NCI-H748 (cell line): ENCODE data around the gene CTIF.

Source experiments
- DNase-seq: peaks from one replicate; lab custom pipeline; 2025; ENCODE audit not compliant: unreplicated experiment; lab: John Stamatoyannopoulos, UW

The CTIF gene

GRCh38 chr18:48871391-48872166 lies 332.7 kb downstream of the CTIF start:
- no peak for DNase-seq

GRCh38 chr18:48872234-48873145 lies 333.7 kb downstream of the CTIF start:
- no peak for DNase-seq

- DNase-seq: no peak
Observed at GRCh38 chr18:48874233-48874632, 335.4 kb downstream of the CTIF start.

GRCh38 chr18:48874701-48875162 lies 335.9 kb downstream of the CTIF start:
- DNase-seq: no peak

- DNase-seq: no peak
Observed at GRCh38 chr18:48875314-48875941, 336.6 kb downstream of the CTIF start.

- DNase-seq: no peak
Observed at GRCh38 chr18:48875942-48876511, 337.2 kb downstream of the CTIF start.

GRCh38 chr18:48876590-48876989 lies 337.8 kb downstream of the CTIF start:
- no peak for DNase-seq

GRCh38 chr18:48877941-48878340 lies 339.1 kb downstream of the CTIF start:
- DNase-seq: no peak

GRCh38 chr18:48878471-48878870 lies 339.6 kb downstream of the CTIF start:
- no peak for DNase-seq

- DNase-seq: no peak
Observed at GRCh38 chr18:48879008-48879431, 340.2 kb downstream of the CTIF start.

- no peak for DNase-seq
Observed at GRCh38 chr18:48880931-48881330, 342.1 kb downstream of the CTIF start.

GRCh38 chr18:48882379-48882778 lies 343.5 kb downstream of the CTIF start:
- no peak for DNase-seq

- DNase-seq: no peak
Observed at GRCh38 chr18:48884306-48884705, 345.5 kb downstream of the CTIF start.

GRCh38 chr18:48884771-48885170 lies 345.9 kb downstream of the CTIF start:
- DNase-seq: no peak

GRCh38 chr18:48885266-48885923 lies 346.6 kb downstream of the CTIF start:
- DNase-seq: no peak

GRCh38 chr18:48885924-48886400 lies 347.1 kb downstream of the CTIF start:
- DNase-seq: no peak

GRCh38 chr18:48886520-48887293 lies 347.9 kb downstream of the CTIF start:
- DNase-seq: no peak

- DNase-seq: no peak
Observed at GRCh38 chr18:48887294-48887904, 348.6 kb downstream of the CTIF start.
